ENCODE measurements around the gene CLIP1. TPM values are rescaled to one million over a fixed set of nuclear protein-coding genes. Genes with fewer than 3 reads are reported as not detected.
A peak's percentile ranks its signal among the peaks of the same experiment; 100 is the strongest.

The CLIP1 gene
- total RNA-seq, 2 experiments from 2014 or later: 52.0 to 54.9 TPM

- Histone ChIP-seq H3K9me3 (ENCODE audit: control insufficient read depth in 1 of 2, insufficient read depth in 1 of 2, low read length in 2 of 2) (no peaks in the 10 kb centered on the region), H3K36me3 (ENCODE audit: insufficient read depth, low read length) (peaks cover 48% of the 10 kb centered on the region), H3K4me3 (ENCODE audit: low read length) (peak within 1 kb of the TSS; percentile 94), H3K27ac (ENCODE audit: low read depth in 1 of 2, low read length in 2 of 2) (peak within 1 kb of the TSS; percentile 95 to 97), H3K27me3 (ENCODE audit: control insufficient read depth in 1 of 2, insufficient read depth in 2 of 2, low read length in 2 of 2) (no peaks in the 10 kb centered on the region), H3K4me1 (ENCODE audit: insufficient read depth, low read length) (peaks cover 37% of the 10 kb centered on the region)
- peaks cover 57% of the 10 kb centered on the region for H3K36me3 Mint-ChIP-seq (ENCODE audit: low read depth)
- intact Hi-C loops (cut with DNase I, micrococcal nuclease): loop anchor here (1.0 to 5.0 kb wide), 6 partner anchors 19 to 746 kb away; partner anchors contain the start of genes DENR (in 1 of the 2), KNTC1 (in 1 of the 2), RSRC2 (in 1 of the 2) and VPS33A (in 1 of the 2)
- DNase-seq (peak; percentile 99 to 100 (median 100)), ATAC-seq (ENCODE audit: poor library complexity) (peak; percentile 94)
- peak within 1 kb of the TSS; percentile 95 for H3K27ac Mint-ChIP-seq
- TF ChIP-seq CTCF (IDR thresholded peaks at IDR 0.05): no peak
- peaks cover 38% of the 10 kb centered on the region for H3K4me1 Mint-ChIP-seq (ENCODE audit: low read depth)
- ChIA-PET POLR2A (interaction anchor here (0.6 to 7.6 kb wide), 27 partner anchors 10 to 1972 kb away, joined by 3 to 123 read pairs (median 5); partner anchors contain the start of genes B3GNT4, CFAP251, KNTC1 and MPHOSPH9), CTCF (interaction anchor here (0.5 to 3.4 kb wide), 2 partner anchors 40 to 111 kb away, joined by 6 to 24 read pairs; partner anchors contain the start of gene VPS33A)
- peak within 1 kb of the TSS; percentile 95 for H3K4me3 Mint-ChIP-seq
- no peaks in the 10 kb centered on the region for H3K9me3 Mint-ChIP-seq
- no peaks in the 10 kb centered on the region for H3K27me3 Mint-ChIP-seq
Observed at GRCh38 chr12:122225683-122226365, 196.6 kb downstream of the CLIP1 start, which contains the start of gene DIABLO. Gene DIABLO, minus strand, starts transcription at chr12:122226052. Its CDS starts 38 bp downstream, at chr12:122226014.

Other genes with a start within 250 kb of the CLIP1 start
- not detected for gene IL31, start 248.4 kb downstream of the CLIP1 start, total RNA-seq
- not detected for gene LRRC43, start 239.5 kb downstream of the CLIP1 start, total RNA-seq
- not detected for gene B3GNT4, start 219.0 kb downstream of the CLIP1 start, total RNA-seq
- gene DIABLO, start 196.6 kb downstream of the CLIP1 start, total RNA-seq: 10 to 100 TPM; 90.3 to 91.3 TPM
- 10 to 100 TPM; 12.0 to 14.2 TPM for gene VPS33A, start 156.2 kb downstream of the CLIP1 start, total RNA-seq
- gene ZCCHC8, start 78.3 kb upstream of the CLIP1 start, total RNA-seq: 10 to 100 TPM; 49.4 to 54.8 TPM
- gene RSRC2, start 104.3 kb upstream of the CLIP1 start, total RNA-seq: 100 to 1,000 TPM; 339 to 341 TPM
- 10 to 100 TPM; 23.3 to 23.8 TPM for gene KNTC1, start 104.6 kb upstream of the CLIP1 start, total RNA-seq

Data from CD4-positive, alpha-beta T cell (primary cell).